NCI-H187 (cell line): ENCODE data around the gene LOX.

Experiments
- DNase-seq, 2 experiments: peaks; one replicate each; lab custom pipeline; 2025; lab: John Stamatoyannopoulos, UW

Gene LOX, protein sequence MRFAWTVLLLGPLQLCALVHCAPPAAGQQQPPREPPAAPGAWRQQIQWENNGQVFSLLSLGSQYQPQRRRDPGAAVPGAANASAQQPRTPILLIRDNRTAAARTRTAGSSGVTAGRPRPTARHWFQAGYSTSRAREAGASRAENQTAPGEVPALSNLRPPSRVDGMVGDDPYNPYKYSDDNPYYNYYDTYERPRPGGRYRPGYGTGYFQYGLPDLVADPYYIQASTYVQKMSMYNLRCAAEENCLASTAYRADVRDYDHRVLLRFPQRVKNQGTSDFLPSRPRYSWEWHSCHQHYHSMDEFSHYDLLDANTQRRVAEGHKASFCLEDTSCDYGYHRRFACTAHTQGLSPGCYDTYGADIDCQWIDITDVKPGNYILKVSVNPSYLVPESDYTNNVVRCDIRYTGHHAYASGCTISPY

DNA sequence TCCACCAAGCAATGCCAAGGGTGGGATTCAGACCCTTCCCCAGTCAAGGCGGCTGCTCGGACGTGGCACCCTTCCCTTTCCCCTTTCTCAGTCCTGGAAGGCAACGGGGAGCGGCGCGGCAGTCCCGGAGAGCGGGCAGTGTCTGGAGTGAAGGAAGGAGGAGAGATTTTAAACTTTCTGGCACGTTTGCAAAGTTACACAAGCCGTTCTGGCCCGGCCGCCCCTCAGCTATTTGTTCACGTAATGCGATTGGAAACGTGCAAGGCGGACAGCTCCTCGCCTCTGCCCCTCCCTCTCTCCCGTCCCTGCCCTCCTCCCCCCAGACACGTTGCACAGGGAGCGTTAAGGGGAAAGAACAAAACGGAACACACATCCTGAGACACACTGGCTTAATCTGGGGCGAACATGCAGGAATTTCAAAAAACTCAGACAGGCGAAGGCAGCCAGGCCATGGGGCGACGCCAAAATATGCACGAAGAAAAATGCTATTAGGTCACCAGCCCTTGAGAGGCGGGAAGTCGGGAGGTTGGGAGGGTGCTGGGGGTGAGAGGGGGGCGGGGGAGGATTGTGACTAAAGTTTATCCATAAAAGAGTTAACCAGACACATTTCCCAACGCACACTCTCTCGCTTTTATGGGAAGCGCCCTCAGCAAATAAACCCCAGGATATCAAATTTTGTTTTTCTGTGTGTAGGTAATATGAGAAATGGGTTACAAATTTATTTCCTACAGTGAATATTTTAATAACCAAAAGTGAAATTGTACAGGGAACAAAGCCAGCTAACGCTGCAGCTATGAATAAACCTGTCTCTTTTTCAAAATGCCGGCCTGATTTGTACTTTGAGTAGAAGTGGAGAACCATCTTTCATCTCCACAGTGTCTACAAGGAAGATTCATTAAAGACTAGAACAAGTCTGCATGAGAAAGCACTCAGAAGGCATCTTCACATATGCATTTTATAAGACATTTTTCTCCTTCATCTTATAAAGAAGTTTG lies at the start of gene LOX:
TSS of gene LOX (minus strand) at position 144 of the 995 bp plus-strand sequence. CDS start 274 bp downstream, outside the sequence.
- DNase-seq, result no peak

DNA sequence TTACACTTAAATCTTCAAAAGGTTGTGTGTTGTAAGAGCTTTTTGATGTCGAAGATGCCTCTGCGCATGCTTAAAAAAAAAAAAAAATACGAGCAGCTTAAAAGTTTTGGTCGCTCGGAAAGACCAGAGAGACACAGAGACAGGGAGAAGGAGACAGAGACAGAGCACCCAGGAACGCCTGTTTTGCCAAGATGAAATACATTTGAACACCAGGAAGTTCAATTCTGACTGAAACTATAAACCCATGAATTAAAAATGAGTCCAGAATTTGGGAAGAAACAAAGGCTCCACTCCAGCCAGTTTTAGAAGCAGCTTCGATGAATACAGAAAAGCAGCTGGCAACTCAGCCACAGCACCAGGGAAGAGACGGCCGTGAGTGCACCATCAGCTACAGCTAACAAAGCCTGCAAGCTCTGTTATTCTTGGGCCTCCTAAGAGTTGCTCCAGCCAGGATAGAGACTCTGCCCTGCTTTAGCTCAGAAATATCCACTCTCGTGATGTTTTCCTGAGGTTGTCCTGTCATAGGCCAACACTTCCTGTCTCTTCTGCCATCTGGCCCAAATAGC lies 48.8 kb upstream of the LOX start:
- DNase-seq, result no peak

DNA sequence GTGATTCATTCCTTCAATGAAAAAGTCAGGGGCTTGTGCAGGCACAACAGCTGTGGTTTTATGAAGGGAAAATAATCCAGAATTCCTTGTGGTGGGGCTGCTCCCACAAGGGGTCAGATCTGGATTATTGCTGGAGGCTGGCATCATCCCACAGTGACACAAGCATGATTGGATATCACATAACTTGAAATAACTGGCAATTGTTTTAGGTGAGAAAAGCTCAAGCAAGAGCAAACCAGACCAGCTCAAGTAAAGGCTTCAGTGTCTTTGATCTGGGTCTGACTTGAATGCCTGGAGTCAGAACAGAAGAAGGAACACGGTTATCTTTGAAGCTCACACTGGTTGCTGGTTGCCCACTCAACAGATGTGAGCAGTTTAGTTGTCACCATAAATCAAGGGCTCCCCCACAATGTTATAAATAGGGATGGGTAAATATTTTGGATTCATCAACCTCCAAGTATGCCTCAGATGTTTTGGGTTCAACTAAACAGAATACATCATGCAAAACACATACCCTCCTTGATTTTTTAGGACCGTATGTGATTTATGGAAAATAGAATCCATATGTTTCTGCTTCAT lies 48.2 kb upstream of the LOX start:
- no peak for DNase-seq

DNA sequence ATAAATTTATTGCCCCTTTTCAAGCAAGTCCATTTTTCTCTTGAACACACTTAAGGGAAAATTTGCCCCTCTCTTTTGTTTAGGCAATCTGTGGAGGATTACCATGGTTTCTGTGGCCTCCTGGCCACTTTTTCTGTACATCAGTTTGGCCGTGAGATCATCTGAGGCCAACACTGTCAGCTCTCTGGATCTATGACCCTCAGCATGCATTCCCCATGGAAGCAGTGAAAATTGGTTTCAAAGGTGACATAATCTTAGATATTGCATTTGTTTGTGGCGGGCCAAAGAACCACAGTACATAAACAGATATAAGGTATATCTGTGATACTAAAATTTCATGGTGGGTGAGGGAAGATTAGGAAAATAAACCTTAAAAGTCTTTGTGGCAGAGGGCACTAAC lies 46.7 kb upstream of the LOX start:
- no peak for DNase-seq

DNA sequence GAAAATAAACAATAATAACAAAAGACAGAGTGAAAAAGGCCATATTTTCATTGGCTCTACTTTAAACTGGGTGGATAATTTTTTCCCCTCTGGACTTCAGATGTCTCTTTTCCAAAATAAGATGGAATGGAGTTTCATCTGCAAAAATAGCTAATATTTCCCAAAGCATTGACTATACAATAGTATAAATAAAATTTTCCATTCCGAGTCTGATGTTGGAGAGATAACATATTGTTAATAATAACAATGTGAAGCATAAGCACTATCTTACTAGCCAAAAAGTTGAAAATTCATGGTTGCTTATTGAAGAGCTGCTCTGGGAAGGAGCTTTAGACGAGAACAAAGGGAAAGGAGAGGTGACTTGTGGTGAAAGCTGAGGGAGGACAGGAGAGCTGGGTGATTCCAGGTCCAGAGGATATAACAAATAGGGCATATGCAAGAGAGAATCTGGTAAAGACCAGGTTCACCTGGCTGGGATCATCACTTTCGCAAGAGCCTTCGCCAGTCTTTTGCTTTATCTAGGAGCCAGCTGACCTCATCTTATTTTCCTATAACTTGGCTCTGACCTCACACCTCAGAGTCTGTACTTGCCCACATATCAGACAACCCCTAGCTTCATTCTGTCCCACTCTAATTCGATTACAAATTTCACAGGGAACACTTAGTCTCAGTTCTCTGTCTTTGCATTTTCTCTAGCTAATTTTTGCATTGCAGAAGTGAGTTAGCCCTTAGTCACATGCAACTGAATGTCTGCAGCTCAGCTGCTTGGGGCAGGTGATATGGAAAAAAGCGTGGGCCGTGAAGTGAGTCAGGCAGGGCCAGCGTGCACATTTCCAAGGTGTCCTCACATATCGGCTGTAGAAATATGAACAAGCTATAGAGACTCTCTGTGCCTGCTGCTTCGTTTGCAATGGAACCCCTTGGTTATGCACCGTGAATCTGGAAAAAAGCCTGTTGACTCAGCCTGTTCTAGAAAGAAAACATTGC lies 43.7 kb upstream of the LOX start:
- no peak for DNase-seq

DNA sequence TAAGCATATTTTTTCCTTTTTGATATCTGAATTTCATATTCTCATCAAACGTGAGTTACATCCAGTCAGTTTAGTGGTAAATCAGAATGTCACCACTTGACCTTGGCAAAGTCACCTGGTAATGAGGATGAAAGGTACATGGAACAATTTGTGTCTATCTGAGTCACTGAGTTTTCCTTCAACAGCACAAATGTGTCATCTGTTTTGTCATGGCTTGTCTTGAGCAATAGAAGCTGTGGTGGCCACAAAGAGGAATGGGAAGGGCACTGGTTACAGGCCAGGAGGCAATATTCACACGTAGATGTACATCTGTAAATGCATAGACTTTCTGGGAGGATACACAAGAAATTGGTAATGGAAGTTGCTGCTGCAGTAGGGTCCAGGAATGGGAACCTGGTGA lies 42.9 kb upstream of the LOX start:
- no peak for DNase-seq

DNA sequence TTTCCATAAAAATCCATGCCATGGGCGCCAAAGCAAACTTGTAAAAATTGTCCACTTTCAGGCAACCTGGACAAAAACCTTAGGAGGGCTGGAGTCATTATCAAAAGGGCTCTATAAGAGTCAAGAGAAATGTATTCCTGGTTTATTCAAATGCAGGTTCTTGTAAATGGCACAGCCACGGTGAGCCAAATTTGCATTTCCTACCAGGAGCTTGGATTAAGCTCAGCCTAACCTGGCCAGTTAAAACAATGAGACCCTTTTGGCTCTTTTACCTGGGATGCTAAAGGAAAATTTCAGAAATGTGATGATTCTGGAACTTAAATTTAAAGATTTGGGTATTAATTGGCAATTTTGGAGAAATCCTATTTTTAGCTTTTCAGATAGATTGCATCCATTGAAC lies 42.4 kb upstream of the LOX start:
- DNase-seq, result no peak

DNA sequence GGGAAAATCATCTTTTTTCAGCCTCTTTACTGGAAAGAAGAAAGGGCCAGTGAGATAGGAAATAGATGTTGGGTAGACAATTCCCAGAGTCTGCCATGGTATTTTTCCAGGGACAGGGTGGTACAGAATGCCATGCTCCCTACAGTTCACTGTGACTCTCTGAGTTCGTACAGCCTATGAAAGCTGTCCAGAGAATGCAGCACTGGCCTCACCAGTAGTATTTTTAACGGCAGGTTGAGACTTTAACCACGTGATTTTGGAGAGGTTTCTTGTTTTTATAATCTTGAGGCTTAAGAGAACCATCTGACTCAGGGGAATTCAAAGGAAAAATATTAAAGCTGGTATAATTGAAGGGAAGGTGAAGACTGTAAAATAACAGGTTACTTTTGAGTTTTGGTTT lies 41.1 kb upstream of the LOX start:
- no peak for DNase-seq

DNA sequence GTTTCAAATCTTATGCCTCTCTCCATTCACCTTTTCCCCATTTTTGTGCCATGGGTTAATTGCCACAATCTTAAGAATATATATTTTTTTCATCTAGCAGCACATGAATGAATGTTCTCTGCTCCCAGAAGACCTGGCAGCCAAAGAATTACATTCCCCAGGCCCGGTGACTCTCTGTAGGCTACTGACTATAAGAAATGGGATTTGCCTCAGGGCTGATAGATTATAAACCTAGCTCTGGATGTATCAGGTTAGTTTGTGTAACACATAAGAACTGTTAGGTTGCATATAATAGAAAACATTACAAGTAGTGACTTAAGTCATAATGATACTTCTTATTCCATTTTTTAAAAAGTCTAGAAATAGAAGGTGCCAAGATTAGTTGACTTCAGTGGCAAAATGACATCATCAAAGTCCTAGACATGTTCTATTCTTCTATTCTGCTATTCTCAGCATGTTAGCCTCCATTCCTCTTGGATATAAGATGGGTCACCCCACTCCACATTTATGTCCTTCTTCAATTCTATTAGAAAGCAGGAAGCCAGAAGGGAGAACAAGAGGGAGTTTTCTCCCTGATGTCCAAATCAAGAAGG lies 40.4 kb upstream of the LOX start:
- no peak for DNase-seq

DNA sequence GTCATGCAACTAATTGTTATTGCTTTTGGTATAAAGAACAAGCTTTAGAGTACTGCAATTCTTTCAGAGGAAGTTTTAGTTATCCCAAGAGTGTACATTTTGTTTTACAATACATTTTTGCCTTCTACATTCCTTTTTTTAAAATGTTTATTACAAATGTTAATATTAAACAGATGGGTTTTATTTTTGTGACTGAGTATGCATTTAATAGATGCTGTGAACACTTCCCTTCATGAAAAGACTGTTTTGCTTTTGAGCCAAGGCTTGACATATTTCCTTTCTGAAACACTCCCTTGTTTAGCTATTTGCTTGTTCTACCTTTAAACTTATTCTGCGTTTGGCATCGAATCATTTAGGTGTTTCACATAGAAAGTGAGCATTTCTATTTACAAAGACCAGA lies 36.4 kb upstream of the LOX start:
- DNase-seq, result no peak

DNA sequence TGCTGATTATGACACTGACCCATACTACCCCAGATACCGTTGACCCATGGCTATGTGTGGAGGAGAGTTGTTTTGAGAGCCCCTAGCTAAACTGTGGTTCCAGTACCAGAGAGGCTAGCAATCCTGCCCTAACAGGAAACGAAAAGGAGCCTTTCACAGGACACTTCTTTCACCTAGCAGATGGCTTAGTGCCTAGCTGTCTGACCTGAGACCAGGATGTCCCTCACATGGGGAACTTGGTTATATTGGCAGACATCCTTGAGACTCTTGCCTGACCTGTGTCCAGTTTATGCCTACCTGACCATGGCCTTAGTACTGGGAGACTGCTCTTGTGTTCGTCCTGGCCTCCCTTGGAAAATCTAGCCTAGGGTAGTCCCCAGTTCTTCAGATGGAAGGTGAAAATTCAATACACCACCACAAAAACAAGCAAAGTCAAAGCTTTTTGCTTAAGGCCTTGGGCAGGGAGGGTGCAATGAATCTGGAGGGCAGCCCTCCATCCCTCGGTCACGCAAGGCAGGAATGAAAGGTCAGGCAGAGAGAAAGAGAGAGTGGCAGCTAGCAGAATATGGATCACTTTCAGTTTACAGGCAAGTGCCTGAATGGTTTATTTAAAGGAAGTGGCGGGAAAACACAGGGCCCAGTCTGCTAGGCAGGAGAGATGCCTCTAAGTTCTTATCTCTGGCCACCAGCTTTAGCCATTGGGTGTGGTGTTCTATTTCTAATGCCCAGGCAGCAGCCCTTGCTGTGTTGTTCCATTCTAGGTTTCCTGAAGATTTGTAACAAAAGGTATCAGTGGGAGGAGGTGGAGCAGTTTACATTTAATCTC lies 34.9 kb upstream of the LOX start:
- no peak for DNase-seq

DNA sequence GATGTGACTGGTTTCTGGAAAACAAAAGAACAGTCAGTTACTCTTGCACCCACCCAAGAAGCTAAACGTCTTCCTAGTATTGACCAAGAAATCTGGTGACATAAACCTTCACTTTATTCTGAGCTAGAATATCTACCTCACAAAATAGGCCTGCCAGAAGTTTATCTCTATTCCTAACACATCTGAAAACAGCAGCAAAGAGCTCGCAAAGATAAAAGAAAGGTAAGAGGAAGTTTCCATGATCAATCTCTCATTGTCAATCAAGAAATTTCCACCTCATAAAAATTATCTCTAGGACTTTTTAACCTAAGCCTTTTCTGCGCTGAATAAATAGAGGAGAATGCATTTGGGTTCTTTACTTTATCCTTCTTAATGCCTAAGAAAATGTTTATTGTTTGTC lies 34.0 kb upstream of the LOX start:
- no peak for DNase-seq

DNA sequence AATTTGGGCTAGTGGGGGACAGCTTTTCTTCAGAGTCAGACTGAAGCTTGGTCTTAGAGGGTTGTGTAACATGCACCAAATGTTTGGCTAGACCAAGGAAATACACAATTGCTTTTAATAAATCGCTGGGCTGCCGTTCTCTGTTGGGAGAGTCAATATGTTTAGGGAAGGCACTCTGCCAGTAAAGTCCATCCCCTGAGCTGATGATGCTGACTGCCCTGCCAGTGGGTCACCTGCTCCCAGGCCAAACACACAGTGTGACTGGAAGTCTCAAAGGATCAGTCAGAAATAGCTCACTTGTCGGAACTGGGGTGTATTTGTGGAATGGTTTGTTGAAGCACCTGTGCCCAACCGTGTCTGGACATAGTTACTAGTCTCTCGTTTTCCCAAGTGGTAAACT lies 33.4 kb upstream of the LOX start:
- no peak for DNase-seq

DNA sequence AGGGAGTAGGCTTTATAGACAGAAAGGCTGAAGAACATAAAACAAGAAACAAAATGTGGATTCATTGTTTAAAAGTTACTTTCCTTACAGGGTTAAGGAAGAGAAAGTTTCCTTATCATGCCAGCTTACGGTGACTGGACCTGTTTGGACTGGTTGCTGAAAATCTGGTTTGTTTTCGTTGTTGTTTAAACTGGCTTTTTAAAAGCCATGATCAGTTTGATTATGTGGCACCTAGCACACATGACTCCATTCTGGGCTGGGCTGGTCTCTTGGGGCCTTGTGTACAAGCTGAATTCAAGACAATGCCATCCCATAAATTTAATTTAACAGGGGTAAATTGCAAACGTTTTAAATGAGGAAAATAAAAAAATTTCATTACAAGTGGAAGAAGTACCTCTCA lies 32.9 kb upstream of the LOX start:
- no peak for DNase-seq

DNA sequence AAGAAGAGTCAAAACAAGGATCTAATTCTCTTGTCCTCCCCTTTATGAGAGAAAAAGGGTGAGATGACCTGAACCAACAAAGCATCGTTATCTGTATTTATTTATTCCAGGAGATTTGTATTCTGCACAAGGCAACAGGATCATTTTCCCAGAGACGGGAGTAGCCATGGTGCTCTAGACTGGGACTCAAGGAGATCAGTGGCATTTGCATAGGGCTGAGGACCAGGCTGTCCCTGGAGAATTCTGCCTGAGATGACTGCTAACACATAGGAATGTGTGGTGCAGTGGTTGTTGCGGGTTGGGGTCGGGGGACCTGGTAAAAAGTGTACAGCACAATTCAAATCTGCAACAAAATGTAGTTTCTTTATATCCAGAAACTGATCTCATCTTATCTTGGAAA lies 29.0 kb upstream of the LOX start:
- DNase-seq, result no peak

DNA sequence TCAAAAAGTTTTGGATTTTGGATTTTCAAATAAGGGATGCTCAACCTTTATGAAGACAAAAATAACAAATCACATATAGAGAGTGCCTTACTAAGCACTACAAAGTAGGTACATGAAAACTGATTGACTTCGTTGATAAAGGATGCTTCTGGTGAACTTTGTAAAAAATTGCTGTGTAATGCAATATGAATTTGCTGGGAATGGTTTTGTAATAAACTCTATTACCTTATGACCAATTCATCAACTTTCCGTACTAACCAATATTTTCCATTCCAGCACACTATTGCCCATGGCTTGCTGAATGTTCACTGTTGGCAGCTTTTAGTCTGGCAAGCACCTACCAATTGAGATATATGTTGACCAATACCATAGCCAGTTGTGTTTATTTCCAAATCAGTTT lies 27.9 kb upstream of the LOX start:
- no peak for DNase-seq

DNA sequence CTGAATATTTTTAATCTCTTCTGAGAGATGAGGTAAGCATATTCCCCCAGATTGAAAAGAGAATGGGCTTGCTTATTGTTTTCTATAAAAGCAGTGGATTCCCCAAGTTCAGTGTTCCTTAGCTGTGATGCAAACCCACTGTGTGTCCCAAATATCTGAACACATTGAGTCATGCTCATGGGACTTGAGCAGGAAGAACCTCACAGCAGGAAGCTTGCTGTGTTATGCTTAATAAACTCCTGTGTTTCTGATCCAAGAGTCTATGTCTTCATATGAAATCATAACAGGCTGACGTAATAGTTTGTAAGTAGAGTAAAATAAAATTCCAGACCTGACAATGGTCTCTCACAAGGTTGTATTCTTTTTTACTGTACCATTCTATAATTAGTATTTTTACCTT lies 24.8 kb upstream of the LOX start:
- no peak for DNase-seq

DNA sequence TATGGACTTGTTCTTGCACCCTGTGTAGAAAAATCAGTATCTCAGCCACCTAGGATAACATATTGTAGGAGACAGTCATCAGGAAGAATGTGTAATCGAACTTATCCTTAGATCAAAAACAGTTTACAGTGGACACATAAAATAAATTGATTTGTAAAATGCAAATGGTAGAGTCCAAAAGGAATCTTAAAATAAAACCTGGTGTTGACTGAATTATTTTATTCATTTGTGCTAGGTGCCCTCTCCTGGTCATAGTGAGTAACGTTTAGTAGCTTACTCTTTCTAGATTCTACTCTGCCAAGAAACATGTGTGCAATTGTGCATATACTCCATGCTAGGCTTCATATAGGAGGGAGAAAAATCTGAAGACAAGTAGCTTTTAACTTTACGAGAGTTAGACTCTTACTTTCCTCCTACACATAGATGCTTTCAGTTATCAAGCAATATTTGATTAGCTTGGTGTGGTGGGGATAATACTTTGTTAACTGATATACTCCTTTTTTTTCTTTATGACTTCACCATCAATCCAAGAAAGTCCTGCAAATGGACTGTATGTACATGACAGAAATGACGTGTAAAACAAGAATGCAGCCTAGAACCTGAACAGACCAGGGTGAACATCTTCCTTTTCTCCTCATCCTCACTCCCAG lies 23.7 kb upstream of the LOX start:
- no peak for DNase-seq

DNA sequence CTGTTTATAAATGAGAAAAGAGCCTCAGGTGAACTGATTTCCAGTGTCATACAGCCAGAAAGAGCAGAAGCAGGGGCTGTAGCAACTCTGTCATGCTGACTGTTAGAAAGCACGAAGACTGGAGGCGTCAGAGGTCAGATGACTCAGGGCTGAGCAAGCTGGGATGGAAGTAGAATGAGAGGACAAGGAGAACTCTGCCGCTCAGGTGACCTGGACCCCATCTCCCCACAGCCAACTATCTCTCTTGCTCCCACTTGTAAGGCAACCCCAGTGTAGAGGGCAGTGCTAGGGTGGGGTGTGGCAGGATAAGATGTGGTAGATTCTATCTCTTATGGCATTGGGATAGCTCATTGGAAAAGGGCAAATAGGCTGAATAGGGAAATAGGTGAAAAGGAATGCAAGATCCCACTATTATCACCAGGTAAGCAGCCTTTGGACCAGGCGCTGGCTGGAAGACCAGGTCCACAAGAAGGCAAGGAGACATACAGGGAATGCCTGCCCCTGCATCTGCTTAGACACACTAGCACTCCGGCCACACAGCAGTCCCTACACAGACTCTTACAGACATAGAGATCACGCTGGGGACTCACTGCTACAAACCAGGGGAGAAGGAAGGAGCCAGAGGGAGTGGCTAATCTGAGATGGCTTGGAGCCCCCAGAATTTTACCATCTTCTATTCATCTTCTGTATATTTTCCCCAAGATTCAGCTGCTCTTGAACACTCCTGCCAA lies 21.2 kb upstream of the LOX start:
- DNase-seq, result no peak
